ENCODE measurements around the gene LOXL3.

Gene LOXL3

GRCh38 chr2:74551530-74551929 is 2.2 kb downstream of the LOXL3 start:
- peak; percentile 24 for DNase-seq

DNA sequence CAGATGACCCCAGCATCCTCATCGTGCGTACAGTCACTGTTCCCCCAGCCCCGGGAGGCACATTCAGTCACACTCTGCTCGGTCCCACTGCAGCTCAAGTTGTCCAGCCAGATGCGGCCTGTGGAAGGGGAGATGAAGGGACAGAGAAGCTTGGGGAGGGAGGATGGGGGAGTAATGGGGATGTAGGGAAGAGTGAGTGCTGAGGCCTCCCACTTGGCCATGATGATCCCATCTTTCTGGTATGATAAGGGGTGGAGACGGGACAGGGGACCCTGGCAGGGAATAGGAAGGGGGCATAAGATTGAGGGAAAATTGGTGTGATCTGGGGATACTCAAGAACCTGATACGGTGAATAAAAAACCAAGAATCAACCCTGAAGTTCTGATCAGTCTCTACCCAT is 3.5 kb downstream of the LOXL3 start:
- peak; percentile 47 for DNase-seq

GRCh38 chr2:74548900-74549826 is 4.6 kb downstream of the LOXL3 start:
- DNase-seq = peak; percentile 74

DNA sequence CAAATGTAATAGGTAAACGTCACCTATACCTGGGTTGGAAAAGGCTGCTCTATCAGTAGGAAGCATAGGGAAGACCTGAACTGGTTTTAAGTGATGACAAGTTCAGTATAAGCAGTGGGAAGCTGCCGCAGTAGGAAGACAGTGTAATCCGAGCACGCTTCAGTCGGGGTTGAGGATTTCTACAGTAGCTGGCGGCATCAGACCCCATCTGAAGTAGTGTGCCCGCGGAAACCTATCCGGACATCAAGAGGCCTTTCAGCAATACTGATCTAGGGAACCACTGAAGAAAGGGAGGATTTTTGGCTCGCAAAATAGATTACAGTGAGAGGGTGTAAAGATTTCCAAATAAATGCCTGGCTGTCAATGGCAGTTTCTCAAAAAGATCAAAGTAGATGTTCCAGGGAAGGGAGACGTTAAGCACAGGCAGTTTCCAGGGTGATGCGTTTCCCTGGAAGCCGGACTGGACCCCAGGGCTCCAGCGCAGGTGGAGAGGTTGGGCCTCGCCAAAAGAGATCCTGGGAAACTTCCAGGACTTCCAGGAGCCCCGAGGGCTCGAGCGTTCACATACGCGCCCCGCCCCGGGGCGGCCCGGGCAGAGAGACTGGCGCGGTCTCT is 5.3 kb downstream of the LOXL3 start:
- peak; percentile 46 for DNase-seq

DNA sequence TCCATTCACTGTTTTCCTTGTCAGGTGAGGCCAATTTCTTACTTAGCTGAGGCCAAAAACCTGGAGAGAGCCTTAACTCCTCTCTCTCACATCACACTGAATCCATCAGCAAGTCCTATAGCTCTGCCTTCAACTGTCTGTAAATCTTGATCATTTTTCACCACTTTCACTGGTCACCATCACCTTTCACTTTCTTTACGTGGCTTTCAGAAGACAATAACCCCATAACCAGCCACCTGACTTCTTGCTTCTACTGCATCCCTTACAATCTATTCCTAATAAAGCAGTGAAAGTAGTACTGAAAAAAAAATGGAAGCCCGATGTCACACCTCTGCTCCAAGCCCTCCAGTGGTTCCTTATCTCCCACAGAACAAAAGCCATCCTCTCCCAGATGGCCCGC is 7.7 kb downstream of the LOXL3 start:
- no peak for DNase-seq

DNA sequence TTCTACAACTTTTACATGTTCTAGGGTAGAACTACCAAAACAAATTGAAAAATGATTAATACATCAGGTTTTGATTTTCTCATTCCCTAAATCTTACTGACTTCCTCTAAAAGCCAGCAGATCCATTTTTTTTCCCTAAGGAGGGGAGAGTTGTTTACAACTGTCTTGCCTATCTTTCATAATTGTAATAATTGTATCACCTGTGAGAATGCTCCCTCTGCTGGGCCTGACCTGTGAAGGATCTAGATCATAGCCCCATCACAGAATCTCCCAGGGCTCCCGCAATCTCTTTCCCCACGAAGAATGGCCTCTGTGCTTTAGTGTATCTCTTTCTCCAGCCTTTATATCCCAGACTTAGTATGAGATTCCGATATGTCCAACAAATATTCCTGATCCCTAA is 9.1 kb downstream of the LOXL3 start:
- DNase-seq = no peak

DNA sequence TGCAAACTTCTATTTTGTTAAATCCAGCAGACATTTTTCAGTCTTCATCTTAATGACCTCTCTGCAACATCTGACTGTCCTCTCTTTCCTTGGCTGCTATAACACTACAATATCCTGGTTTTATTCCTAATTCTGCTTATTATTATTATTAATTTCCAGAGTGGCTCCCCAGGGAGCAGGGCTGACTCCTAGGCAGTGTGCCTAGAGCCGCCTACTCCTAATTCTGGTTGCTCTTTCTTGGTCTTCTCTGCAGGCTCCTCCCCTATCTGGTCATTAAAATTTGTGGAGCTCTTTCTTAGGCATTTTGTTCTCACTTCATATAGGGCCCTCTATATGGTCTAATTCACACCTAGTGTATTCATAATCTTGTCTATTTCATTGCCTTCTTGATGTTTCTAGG is 10.8 kb downstream of the LOXL3 start:
- no peak for DNase-seq

DNA sequence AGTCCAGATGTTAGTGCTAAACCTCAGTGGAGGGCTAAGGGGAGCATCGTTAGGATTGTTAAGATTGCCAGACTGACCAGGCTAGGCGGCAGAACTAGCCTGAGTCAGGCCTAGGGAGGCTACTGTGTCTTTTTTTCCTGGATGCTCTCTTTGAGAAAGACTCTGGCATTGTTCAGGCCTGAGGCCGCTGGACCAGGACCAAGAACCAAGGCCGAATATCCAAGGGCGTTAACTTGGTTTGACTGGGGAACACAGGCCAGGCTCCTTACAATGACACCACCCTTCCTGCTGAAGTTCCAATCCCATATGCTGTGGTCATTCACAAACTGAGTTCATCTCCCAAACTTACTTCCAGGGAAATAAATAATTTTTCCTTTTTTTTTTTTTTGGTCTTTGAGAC is 13.5 kb downstream of the LOXL3 start:
- DNase-seq = no peak

DNA sequence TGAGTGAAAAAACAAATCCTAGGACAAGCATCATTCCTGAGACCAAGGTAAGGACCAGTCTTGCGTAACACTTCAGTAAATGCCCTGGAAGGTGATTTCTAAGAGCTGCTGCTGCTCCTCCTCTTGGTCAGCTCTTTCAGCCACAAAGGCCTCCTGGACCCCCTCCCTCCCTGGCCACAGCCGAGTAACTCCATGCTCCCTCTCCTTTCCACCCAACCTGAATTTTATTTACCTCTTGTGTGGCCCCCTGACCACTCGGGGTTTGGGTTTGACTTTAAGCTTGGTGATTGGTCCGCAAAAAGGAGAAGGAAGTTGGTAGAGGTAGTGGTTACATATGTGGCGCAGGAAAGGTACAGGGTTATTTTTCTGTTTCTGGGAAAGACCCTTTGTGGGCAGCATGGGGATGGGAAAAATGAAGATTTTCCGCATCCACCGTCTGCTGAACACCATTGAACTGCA is 14.8 kb downstream of the LOXL3 start:
- DNase-seq = no peak

DNA sequence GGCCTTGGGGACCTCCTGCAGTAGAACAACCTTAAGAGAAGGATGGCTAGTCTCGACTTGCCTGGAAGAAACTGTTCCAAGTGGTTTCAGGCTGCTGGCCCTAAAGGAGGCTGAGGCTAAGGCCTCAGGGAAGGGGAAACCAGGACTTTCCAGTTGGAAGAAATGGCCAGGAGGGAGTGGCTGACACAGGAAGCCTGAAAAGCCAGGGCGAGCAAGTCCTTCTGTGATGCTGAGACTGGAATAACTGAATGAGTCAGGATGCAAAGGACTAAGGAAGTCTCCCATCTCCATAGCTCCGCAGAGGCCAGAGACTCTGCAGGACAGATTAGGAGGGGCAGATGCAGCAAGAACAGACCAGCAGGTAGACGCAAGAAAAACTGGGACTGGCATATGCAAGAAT is 16.6 kb downstream of the LOXL3 start:
- no peak for DNase-seq

DNA sequence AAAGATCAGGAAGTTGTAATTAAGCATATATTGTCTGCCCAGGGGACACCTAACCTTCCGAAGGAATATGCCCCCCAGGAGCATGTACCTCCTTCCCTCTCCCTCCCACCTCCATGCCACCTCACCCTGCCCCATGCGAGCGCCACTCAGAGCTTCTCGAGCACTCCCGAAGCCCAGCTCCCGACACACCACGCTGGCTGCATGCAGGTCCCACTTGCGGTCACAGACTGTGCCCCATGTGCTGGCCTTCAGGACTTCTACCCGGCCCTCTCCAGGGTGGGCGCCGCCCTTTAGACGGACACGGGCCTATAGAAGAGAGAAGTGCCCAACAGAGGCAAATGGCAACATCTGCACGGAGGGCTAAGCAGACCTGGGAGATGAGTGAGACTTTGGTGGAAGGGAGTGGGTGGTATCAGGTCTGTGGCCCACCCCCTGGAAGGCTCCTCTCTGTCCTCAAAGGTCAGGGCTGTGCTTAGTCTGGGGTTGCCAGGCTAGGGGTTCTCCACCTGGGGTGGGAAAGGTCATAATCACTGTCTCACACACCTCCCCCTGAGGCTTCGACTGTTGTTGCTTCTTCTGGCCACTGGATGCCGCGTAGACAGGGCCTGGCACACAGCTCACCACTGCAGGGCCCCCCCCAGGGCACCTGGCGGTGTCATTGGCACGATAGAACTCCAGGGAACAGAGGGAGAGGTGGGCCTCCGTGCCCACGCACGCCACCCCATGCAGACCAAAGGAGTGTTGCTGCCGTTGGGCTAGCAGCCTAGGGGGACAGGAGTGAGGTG is 17.4 kb downstream of the LOXL3 start:
- DNase-seq = no peak

DNA sequence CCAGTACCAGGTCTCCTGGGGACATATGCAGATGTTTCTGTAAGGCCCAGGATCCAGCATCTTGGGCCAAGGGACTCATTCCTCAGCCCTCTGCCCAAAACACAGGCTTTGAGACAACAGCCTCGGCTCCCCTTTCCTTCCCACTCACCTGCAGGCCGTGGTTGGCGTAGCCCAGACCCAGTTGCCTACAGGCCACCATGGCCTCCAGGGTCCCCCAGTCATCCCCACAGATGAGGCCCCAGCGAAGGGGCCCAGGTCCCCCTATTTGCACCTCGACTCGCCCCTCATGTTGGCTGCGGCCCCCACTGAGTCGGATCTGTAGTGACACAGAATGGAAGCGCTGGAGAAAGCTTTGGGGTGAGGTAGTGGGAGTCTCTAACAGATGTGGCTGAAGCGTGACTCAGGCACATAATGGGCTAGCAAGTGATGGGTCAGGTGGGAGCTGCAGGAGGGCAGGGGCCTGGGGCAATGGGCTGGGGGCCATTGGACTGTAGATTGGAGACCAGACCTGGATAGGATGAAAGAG is 18.2 kb downstream of the LOXL3 start:
- no peak for DNase-seq

DNA sequence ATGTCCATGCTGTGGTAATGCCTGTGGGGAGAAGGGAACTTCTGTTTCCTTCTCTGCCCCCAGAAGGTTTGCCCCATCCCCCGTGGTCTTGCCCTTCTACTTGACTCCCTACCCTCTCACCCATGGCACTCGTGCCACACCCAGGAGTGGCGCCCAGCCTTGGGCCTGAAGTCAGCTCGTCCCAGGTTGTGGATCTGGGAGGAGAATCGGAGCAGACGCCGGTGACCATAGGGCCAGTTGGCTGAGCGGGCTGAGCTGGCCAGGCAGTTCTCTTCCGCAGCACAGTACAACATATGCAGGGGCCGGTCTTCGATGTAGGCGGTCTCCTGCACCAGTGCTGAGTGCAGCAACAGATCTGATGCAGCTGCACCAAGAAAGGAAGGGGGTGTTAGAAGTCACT is 19.3 kb downstream of the LOXL3 start:
- no peak for DNase-seq

GRCh38 chr2:74533464-74533863 is 20.3 kb downstream of the LOXL3 start:
- no peak for DNase-seq

DNA sequence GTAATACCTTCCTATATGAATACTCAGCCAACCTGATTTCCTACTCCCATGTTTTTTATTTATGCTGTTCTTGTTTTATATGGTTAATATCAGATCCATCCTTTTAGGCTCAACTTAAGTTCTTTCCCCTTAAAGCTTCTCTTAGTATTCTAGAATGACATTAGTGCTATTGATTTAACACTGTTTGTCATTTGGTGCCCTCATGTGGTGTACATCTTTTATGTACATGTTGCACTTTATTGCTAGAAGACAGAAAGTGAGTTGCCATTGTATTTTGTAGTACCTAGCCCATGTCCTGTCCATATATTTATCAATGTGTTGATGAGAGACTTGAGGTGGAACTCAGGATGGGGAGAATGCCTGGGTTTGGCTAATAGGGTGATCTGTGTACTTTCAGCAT is 21.5 kb downstream of the LOXL3 start:
- DNase-seq = no peak

DNA sequence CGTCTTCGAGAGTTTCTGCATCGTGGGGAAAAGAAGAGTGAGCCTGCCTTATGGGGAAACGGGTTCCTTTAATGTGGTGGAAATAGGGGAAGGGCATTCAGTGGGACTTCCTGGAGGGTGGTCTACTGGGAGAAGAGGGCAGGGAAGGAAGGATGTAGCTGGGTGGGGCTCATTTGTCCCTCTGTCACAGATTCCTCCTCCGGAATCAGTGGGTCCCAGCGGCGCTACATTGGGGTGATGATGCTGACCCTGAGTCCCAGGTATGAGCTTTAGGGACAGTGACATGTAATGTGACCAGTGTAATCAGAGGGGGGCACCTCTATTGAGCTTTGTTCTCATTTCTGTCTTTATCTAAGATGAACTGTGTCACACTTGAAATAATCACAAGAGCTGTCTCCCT is 22.1 kb downstream of the LOXL3 start:
- no peak for DNase-seq

- DNase-seq = peak; percentile 70
Measured at GRCh38 chr2:74530239-74531187, 23.2 kb downstream of the LOXL3 start.

DNA sequence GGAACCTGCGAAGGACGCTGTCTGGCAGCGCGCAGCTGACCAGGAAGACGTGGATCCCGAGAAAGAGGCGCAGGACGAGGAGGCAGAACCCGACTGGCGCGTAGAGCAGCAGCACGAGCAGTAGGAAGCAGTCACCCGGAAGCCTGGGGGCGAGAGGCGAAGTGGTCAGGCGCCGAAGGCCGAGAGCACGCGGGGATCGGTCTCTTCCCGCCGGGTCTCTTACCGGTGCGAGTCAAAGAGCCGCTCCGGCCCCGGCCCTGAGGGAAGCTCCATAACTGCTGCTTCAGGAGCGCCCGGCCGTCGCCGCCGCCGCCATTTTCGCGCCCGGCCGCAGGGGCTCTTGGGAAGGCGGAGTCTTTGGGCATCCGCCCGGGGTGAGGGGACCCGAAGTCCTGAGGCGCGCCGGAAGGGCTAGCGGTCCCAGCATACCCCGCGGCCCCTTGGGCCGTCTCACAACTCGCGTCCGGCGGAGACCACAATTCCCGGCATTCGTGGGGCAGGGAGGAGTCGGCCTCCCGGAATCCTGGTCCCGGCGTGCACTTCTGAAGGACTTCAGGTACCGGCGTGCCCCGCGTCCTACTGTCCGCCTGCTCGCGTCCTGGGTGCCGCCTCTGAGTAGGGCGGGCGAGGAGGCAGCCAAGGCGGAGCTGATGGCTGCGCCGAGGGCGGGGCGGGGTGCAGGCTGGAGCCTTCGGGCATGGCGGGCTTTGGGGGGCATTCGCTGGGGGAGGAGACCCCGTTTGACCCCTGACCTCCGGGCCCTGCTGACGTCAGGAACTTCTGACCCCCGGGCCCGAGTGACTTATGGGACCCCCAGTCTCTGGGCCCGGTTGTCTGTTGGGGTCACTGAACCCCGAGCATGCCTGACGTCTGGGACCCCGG is 24.1 kb downstream of the LOXL3 start, which contains the start of the genes AUP1 and HTRA2:
Gene AUP1 (minus strand): TSS at position 350 of the 882 bp plus-strand sequence. CDS start 77 bp downstream, at position 273.
Gene HTRA2 (plus strand): TSS at position 577 of the 882 bp plus-strand sequence. CDS start 74 bp downstream, at position 651.
- DNase-seq = peak; percentile 99

DNA sequence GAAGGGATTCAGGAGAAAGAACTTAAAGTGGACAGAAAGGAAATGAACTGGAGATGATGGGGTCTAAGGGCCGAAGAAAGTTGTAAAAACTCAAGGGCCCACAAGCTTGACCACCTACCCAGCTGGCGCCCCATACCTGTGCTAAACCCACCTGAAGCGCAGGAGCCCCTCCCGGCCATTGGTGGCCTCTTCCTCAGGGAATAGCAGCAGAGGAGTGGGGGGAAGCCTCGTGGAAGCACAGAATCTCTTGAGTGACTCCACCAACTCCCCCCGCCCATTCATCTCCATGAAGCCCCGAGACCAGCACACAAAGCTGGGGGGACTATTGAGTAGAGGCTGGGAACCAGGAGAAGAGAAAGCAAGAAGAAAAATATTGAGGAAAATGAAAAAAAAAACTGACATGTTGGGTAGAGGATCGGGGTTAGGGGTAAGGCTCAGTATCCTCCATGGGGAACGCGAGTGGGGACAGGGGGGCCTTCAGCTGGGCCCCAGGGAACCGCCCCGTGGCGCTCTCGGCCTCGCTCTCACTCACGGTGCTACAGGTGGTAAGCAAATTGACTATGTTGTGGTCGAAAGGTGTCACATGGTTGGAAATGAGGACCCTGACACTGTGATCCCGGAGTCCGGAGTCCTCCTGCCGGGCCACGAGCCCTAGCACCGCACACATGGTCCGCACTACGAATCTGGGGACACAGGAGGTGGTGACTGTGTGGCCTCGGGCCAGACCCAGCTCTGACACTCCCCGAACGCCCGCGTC is 25.0 kb downstream of the LOXL3 start:
- DNase-seq = no peak

GRCh38 chr2:74527741-74528140 is 26.0 kb downstream of the LOXL3 start:
- no peak for DNase-seq

All from islet precursor cell (in vitro differentiated cells).